ENCODE results near the gene YOD1. TPM values are rescaled to one million over a fixed set of nuclear protein-coding genes. Genes with fewer than 3 reads are reported as not detected.

The YOD1 gene
- total RNA-seq, 1 donor from 2014 or later = 3.0 TPM

- ATAC-seq (peak; percentile 13), DNase-seq (ENCODE audit: low spot score) (no peak)
Measured at GRCh38 chr1:207028884-207029650, 21.9 kb downstream of the YOD1 start.

GRCh38 chr1:207027921-207028320, 23.1 kb downstream of the YOD1 start:
- ATAC-seq (no peak), DNase-seq (ENCODE audit: low spot score) (no peak)

GRCh38 chr1:207027206-207027777, 23.7 kb downstream of the YOD1 start:
- DNase-seq (ENCODE audit: low spot score) (no peak), ATAC-seq (no peak)

- DNase-seq (ENCODE audit: low spot score) (no peak), ATAC-seq (no peak)
Measured at GRCh38 chr1:207026104-207026534, 24.9 kb downstream of the YOD1 start.

DNA sequence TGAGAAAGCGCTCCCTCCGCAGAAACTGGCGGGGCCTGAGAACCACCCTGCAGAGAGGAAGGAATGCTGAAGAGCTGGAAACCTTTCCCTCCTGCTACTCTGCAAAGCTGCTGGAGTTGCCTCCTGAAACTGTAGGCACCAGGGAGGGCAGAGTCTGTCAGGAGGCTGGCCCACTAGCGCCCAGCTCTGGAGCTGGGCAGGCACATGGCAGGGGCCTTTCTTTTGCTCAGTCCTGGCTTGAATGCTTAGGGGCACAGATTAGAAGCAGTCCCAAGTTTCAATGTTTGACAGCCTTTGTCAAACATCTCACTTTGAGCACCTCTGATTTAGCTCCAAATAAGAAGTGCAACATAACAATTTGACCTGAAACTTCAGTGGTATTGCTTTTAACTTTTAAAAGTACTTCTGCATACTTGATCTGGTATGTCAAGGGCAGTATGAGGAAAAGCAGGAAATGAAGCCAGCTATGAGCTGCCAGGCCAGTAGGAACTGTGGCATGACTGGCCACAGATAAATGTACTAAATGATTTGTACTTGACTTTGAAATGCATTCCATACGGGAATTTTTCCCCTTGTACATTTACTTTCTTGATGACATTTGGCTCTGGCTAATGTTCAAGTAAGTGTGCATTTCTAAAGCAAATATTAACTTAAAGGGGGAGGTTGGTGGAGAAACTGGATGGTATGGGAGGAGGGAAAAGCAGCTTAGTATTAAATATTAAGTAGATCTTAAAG, 25.7 kb downstream of the YOD1 start:
- ATAC-seq (peak; percentile 41), DNase-seq (ENCODE audit: low spot score) (no peak)

DNA sequence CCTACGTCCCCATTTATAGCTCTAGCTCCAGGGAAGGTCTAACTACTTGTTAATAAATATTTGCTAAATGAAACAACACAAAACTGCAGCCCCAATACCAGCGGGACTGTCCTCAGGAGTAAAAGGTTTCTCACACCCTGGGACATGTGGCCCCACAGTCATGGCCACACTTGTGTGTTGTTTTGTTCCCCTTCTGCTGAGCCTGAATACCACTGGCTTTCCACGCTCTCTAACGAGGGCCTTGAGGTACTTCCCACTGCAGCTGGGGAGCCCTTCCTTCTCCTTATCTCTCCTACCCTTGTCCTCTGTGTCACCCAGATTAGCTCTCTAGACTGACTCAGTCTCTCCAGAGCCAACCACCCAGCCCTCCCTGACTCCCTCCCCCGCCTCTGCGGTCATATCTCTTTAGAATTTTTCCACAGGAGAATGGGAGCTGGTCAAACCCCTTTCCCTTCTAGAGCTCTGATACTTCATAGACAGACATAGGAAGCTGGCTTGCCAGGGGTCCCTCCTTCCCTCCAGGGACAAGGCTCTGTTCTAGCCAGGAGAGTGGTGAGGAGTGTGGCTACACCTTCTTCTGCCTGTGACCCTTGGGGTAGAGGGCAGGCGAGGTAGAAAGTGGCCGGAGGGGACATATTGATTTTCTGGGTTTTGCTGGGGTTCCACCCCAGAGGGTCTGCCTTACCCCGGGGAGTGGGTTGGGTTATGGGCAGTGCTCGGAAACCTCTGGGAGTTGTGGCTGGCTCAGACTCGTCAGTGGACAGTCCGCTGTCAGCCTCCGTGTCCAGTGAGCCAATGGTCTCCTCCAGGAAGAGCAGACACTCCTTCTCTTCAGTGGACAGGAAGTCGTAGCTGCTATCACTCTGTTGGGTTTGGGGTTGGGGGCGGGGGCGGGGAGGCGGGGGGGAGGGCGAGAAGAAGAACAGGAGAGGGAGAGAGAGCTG, 26.5 kb downstream of the YOD1 start:
- ATAC-seq (peak; percentile 19), DNase-seq (ENCODE audit: low spot score) (no peak)

DNA sequence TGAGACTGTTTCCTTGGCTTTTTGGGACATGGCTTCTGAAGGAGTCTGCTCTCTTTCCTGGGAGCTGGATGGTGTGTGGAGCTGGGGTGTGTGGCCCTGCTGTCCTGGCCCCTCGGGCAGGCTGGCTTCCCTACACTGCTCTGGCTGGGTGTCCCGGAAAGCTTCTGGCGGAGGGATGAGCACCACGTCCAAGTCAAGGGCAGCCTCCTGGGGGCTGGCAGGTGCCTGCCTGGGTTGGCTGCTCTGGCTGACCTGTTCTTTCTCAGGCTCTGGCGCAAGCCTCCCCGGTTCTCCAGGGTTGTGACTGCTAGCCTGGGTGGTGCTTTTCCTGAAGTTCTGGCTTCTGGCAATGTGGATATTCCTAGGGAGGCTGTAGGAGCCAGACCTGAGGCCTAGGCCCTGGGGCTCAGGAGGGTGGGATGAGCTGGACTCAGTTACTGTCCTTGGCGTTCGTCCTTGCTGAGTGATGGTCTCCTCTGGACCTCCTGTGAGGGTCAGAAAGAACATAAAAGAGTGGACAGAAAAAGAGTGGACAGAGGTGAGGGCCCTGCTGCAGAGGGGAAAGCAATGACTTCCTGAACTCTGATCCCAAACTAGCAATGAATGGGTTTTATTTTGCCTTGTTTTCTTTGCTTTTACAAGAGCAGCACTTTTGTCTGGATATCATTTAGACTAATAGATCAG, 27.9 kb downstream of the YOD1 start:
- DNase-seq (ENCODE audit: low spot score) (no peak), ATAC-seq (no peak)

DNA sequence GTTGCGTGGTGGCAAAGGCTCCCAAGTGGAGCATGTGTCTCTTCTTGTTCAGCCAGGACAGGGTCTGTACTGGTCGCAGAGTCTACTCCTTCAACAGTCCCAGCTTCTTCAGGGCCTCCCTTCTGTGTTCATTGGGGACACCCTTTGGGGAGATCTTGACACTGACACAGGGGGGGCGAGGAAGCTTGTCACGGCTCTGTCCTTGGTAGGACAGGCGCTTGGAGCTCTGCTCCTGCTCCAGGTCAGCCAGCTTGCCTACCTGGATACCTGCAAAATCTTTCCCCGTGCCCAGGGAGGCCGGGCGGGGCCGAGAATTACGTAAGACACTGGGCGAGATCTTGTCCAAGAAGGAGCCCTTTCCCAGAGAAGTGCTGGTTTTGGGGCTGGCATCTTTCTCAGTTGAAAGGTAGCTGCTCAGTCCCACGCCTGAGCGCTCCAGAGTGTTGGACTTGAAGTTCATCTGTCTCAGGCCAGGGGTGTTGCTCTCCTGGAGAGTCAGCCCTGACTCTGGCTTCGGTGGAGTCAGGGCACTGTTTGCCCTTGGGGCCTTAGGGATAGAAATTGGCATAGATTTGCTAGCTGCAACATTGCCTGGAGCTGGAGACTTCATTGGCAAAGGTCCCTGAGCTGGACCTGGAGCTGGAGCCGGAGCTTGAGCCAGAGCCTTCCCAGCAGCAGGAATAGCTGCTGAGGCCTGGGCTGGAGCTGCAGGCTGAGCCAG, 29.0 kb downstream of the YOD1 start:
- peak; percentile 37 for ATAC-seq

GRCh38 chr1:207021139-207021861, 29.7 kb downstream of the YOD1 start:
- ATAC-seq = no peak

More for the DNA sequence above, 29.0 kb downstream of the YOD1 start:
- DNase-seq (ENCODE audit: low spot score) = no peak

DNA sequence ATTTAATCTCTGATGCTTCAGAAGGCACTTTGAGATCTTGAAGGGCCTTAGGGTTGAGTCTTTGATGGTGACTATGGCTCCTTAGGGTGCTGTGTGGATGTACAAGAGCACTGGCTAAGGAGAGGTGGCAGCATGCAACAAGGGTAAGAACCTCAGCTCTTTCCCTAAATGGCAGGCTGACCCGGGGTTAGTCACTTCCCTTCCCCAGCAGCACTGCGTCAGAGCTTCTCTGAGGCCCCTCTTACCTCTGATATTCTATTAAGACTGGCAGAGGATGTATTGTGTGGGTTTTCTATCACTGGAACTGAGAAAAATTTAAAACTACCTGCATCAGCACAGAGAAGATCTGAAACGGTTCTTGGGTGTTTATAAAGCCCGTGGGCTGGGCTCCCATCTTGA, 30.3 kb downstream of the YOD1 start:
- no peak for DNase-seq (ENCODE audit: low spot score)
- ATAC-seq = no peak

More at GRCh38 chr1:207021139-207021861, 29.7 kb downstream of the YOD1 start:
- no peak for DNase-seq (ENCODE audit: low spot score)

- ATAC-seq (no peak), DNase-seq (ENCODE audit: low spot score) (no peak)
Measured at GRCh38 chr1:207020065-207020708, 30.8 kb downstream of the YOD1 start.

- DNase-seq (ENCODE audit: low spot score) (no peak), ATAC-seq (no peak)
Measured at GRCh38 chr1:207019661-207020060, 31.3 kb downstream of the YOD1 start.

DNA sequence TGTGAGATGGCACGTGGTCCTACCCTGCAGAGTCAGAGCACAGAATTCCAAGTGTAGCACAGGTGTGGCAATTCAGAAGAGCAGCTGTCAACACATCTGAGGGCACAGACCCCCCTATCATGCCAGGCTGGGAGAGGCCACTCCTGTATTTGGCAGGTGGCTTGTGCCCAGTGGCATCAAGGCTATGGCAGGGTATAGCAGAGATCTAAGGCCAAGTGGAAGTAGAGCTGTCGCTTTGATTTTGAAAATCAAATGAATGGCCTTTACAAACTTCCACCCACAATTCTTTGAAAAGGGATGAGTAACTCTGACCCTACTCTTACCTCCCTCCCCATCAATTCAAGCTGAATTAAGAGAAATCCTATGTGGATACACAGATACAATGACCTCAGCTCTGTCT, 31.8 kb downstream of the YOD1 start:
- DNase-seq (ENCODE audit: low spot score) = no peak

GRCh38 chr1:207018707-207019106, 32.3 kb downstream of the YOD1 start:
- no peak for DNase-seq (ENCODE audit: low spot score)
- ATAC-seq = no peak

More for the DNA sequence above, 31.8 kb downstream of the YOD1 start:
- ATAC-seq = no peak

- ATAC-seq = peak; percentile 45
- DNase-seq (ENCODE audit: low spot score) = no peak
Measured at GRCh38 chr1:207017615-207018559, 33.1 kb downstream of the YOD1 start.

DNA sequence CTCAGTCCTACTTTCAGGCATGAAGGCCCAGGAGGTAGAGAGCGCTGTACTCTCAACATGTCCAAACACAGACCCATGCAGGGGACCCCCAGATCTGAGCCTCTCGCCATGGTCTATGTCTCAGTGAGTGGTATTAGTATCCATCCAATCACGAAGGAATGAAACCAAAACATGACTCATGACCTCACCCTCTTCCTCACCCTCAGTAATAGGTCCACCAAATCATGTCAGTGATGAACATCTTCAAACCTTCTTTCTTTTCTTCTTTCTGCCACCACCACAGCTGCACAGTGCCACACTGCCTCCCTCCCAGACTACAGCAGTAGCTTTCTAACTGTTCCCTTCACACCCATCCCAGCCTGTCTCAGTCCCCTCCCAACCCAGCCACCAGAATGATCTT, 35.2 kb downstream of the YOD1 start:
- ATAC-seq = no peak
- DNase-seq (ENCODE audit: low spot score) = no peak

DNA sequence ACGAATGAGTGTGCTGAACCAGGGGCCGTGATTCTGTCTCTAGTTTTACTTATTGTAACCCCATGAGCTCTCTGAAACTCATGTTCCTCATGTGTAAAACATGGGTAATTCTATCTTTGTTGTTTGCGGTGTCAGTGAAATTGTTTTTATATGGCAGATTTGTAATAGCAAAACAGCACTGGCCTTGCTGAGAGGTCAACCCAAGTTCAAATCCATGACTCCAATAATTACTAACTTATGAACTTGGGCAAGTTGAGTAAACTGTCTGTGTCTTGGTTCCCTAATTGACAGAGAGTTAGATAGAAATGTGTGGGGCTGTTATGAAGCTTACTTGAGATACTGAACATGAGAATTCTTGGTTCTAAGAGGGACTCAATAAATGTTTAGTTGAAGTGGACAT, 36.3 kb downstream of the YOD1 start:
- DNase-seq (ENCODE audit: low spot score) = no peak
- ATAC-seq = no peak

Measured in left lobe of liver (tissue), 2 donors.